ENCODE measurements around the gene EYS.
"Not testable (repeated sequence)": the region's sequence is repeated elsewhere in the genome, so short reads cannot be mapped to it uniquely, and the experiment has no call there.

EYS gene

DNA sequence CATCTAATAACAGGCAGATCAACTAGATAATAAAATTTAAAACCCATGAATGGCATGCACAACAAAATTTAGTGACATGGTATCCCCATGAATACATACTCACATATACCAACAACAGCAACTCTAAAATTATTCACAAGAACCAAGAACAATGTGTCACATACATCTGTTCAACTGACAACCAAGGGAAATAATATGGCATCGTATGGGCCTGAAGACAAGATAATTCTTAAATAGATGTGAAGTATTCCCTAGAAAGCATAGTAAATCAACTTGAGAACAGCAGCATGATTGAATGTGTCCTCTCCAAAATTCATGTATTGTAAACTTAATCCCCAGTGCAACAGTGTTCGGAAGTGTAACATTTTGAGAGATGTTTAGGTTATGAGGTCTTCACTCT lies 635.5 kb downstream of the EYS start:
- DNase-seq = no peak

DNA sequence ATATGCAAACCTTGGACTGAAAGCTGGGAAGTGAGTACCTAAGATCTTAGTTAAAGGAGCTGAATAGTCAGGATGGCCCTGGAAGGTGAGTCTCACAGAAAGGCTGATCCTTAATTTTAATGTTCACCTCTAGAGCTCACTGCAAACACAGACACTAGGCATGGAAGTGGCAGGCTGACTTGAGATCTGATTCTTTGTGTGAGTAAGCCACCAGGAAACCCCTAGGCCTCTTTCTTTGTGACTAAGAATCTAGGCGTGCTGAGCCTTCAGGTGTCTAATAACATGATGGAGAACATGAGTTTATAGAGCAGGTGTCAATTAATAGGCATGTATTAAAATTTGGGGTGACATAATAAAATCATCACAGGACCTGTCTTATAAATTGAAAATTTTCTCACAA lies 642.2 kb downstream of the EYS start:
- DNase-seq = no peak

DNA sequence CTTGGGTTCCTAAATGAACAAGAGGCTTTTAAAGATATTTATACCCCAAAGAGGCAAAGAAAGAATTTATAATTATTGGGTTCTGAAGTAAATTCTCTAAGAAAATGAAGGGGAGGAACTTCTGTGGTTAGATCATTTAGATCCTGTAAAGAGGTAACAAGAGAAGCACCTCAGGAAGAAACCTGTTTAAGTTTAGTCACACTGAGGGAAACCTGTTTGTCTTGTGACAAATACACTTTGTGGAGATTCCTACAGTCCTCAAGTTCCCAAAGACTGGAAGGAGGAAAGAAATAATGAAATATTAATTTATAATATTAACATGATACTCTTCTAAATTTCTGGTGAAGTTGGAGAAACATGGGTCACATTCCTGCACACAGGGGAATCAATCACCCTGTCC lies 647.5 kb downstream of the EYS start:
- no peak for DNase-seq

DNA sequence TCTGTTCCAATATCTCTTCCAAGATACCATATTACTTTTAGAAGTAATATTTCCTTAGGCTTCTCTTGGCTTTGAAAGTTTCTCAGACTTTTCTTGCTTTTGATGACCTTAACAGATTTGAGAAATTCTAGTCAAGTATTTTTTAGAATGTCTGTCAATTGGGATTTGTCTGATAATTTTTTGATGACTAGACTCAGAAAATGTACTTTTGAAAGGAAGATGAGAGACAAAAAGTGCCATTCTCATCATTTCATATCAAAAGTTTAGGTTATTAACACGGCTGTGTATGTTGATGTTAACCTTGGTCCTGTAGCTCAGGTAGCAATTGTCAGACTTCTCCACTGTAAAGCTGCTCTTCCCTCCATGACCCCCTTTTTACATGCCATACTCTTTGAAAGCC lies 651.5 kb downstream of the EYS start:
- no peak for DNase-seq

DNA sequence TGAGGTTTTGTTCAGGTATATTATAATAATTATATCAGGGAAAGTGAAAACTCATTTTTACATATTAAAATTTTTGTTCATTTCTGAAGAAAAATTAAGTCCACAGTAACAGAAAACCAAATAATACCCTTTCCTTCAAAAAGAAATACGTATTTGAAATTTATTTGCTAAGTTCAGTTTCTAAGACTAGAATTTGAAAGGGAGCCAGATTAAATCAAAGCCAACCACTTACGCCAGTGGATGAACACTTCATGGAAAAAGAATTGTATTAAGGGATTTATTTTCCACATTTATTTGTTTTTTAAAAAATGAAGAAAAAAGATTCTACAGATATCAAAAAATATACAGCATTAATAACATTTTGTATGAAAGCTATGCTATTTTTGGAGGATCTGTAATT lies 654.4 kb downstream of the EYS start:
- no peak for DNase-seq

DNA sequence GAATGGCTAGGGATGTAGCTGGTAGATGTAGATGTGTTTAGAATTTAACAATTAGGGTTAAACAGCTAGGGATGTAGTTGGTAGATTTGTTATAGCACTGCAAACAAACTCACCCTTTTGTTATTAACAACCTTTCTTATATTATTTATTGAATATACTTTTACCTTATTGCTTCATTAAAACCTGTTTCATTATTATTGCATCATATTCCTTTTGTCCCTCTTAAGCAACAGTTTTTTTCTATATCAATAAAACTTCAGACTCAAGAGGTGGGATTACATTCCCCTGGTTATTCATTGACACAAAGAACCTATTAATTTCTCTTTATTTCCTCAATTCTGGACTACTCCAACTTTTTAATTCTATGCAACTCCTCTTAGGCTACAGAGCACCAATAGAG lies 661.2 kb downstream of the EYS start:
- no peak for DNase-seq

DNA sequence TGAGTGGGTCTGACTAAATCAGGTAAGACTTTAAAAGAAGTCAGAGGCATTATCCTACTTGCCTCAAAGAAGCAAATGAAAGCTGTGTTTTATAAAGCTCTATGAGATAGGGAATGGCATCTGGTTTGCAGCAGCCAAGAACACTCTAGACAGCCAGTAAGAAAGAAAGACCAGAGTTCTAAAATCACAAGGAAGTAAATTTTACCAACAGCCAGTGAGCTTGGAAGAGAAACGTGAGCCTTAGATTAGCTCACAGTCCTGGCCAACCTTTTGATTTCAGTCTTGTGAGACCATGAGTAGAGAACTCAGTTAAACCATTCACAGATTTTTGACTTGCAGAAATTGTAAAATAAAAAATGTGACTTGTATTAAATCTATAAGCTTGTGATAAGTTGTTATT lies 693.0 kb downstream of the EYS start:
- no peak for DNase-seq

DNA sequence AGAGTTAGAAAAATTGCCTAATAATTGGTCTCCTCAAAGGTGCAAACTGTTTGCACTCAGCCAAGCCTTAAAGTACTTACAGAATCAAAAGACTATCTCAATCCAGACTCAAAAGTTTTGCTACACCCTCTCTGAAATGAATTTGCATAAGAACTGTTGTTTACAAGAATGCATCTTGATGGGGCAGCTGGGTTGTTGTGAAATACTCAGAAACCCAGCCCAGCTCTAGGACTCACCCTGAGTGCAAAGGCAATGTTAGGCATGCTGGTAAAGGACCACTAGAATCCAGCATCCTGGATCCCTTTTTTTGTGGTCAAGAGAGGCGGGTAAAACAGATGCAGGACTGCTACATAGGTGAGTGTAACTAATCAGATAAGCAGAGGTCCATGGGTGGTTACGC lies 700.2 kb downstream of the EYS start:
- no peak for DNase-seq

DNA sequence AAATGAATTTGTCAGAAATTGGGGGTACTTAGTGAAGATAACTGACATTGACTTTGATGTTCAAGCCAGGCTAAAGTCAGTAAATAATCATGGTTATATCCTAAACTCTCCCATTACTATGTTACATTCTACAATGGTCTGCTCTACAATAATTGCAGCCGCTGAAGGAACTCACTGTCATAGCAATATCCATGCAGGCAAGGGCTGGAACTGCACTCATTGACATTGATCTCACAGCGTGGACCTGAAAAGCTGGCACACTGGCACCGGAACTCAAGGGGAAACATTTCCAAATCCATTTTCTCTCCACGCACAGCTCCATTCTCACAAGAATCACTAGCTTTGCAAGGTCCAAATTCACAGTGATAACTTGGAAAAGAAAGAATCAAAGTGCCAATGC lies 702.7 kb downstream of the EYS start:
- no peak for DNase-seq

DNA sequence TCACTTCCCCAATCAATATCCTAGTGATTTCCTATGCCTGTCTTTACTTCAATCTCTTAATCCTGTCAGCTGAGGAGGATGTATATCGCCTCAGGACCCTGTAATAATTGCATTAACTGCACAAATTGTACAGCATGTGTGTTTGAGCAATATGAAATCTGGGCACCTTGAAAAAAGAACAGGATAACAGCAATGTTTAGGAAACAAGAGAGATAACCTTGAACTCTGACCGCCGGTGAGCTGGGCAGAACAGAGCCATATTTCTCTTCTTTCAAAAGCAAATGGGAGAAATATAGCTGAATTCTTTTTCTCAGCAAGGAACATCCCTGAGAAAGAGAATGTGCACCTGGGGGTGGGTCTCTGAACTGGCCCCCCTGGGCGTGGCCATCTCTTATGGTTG lies 704.1 kb downstream of the EYS start:
- DNase-seq = not testable (repeated sequence)

DNA sequence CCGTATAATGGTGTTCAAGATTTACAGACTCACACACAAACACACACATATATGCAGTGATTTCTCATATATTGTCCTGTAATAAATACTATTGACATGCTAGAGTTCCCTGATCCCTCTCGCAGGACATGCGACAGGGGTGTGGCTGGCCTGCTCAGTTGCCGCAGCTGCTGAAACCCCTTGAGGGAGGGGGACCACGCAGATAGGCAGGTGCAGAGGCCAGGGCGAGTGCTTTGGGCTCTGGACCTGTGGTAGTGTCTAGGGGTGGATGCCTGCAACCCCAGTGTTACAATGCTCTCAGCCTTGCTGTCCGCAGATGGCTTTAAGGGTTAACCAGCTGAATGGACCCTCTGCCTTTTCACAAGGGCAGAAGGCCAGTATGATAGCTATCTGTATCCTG lies 706.2 kb downstream of the EYS start:
- DNase-seq = no peak

DNA sequence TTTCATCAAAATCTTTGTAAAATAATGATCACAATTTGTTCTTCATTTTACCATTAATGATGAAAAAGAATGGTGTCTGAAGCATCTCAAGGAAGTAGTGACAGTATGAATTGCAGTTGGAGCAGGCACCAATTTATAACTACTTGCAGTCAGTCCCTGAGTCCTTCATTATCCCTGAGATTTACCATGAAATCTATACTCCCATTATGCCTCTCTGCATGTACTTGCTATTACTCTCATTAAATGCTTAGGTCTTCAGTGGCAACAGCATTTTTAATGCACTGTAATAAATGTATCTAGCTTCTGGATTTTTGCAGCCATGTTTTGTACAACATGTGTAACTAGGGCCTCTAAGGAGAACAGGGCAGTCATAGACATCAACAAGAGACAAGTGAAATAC lies 708.8 kb downstream of the EYS start:
- DNase-seq = no peak

DNA sequence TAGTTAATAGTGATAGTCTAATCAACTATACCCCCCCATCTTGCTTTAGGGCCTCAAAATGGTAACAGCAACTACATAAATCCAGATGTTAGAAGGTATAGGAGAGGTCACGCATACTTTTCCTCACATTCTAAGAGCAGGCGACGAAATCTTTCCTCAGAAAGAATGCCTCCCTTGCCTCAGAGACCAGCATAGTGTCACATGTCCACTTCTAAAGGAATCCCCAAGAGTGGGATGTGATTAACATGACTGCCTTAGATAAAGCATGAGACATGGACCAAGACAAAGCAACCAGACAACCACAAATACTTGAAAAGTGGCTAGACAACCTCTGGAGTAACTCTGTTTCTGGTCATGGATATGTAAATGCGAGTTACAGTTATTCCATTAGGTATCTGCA lies 710.7 kb downstream of the EYS start:
- DNase-seq = no peak

DNA sequence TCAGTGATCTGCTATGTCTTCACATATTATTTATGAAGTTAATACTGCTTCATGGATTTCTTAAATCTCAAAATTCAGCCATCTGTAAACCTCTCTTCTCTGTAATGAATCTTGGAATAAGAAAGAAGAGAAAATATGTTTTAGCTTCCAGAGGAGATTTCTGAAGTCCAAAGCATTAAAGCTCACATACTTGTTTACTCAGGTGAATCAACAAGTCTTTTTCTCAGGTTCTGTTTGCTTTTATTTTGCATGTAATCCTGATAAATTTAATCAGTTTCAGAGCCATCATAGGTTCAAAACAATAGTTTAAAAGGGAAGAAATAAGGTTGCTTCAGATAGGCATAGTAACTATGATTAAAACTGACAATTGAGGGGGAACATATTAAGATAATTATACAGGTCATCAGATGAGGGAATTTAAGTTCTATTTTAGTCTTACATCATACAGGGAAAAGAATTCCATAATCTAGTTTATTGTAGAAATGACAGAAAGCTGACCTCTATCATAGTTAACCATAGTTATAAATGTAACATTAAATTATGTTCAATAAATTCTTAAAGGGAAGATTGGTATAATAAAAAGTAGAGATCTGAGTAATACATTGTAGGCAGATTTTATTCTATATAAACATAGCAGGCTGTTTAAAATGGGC lies 716.2 kb downstream of the EYS start:
- DNase-seq = no peak

DNA sequence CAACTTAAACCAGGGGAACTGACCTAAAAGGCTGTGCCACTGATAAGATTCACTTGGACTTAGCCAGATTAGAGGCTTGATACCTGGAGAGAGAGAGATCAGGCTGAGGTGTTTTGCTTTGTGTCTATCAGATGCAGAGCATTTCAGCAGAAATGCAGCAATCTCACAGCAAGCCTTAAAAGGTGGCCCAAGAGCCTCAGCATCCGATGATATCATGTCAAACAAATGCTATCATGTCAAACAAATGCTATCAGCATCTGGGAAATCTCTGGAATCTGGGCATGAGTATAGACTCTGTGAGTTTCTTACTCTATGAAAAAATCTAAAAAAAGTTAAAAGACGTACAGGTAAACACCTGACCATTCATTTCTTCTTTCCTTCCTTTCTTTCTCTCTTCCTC lies 718.9 kb downstream of the EYS start:
- DNase-seq = no peak

DNA sequence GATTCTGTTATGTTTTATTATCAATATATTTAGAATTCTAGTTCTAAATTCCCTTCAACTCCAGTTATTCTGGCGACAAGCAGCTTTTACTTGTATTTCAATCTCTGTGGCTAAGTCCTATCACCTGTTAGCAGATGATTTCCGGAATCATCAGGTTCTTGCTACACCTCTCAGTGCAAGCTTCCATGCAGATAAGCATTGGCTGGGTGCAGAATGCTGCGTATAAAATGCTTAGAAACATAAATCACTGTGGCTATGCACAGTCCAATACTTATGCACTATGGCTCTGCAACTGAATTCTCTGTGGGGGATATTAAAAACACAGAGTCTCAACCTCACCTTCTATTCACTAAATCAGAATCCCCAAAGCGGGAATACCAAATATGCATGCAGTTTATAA lies 720.0 kb downstream of the EYS start:
- DNase-seq = no peak

DNA sequence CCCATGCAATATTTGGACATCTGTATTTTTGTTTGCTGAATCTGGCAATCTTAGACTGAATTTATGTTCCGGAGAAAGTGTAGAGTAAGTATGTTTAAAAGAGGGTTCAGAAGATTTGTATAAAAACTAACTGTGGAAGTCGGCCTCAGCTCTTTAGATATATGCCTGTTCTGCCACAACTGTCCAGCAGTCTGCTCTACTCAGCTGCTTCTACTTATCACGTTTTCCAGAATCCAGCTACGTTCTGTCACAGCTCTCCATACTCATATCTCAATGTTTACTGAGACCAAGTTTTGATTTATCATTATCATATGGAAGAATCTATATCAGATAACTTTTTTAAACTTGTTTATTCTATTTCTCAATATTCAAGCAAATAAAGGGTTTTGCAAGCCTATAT lies 721.3 kb downstream of the EYS start:
- DNase-seq = no peak

DNA sequence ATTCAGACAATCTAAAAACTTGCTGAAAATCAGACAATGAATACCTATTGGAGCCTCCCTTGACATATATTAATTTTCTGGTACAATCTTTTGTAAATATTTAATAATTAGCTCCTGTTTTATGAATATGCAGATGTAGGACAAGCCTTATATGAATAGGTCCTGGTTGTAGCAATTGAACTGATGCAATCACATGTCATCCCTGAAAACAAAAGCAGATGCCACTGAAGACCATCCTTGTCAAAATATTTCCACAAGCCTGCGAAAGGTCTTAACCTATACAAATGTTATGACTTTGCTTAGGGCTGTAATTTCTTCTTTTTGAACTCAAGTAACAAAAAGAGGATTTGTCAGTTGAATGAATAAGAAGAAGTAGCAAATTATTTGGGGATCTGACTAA lies 722.1 kb downstream of the EYS start:
- DNase-seq = no peak

DNA sequence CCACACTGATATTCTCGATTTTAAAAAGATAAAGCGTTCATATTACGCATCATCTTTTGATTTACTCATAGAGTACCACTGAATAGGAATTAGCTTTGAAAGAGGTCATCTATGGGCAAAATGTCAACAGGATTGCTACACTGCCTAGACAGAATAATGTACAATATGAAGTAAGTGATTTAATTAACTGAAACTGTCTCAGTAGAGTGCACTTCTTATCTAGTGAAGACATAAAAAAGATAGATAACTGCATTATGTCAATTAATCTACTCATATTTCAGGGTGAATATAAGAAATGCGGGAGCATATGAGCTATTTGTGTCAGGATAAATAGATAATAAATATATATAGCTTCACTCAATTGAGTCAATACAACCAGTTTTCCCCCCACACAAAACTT lies 723.9 kb downstream of the EYS start:
- no peak for DNase-seq

DNA sequence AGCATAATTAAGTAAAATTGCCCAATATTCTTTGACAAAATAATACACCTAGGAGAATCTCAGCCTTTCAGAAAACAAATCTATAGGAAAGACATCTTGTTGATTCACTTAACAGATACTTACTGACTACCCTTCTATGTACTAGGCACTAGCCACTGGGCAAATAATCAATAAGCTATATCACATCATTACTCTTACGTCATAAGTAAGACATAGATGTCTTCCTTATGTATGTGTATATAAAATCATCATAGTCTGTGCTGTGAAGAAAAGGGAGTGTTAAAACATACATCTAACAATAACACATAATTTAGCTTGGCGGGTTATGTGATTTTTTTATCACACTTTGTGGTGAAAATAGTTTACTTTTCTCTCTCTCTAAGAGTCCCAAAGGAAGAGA lies 733.9 kb downstream of the EYS start:
- DNase-seq = no peak

DNA sequence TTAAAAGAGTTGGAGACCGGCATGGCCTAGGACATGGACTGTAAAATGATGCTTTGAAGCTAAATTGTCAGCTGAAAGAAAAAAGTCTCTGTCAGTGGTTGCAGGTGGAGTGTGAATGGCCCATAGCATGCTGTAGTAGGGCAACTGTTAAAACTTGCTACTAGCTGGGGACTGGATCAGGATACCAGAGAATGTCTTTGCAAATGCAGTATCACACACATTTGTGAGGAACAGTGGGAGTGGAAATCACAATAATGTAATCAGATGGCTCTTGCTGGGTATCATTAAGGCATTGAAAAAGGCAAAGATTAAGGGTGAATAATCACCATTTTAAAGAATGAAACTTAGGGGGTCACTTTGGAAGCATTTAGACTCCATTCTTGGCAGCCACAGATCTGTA lies 737.9 kb downstream of the EYS start:
- no peak for DNase-seq

DNA sequence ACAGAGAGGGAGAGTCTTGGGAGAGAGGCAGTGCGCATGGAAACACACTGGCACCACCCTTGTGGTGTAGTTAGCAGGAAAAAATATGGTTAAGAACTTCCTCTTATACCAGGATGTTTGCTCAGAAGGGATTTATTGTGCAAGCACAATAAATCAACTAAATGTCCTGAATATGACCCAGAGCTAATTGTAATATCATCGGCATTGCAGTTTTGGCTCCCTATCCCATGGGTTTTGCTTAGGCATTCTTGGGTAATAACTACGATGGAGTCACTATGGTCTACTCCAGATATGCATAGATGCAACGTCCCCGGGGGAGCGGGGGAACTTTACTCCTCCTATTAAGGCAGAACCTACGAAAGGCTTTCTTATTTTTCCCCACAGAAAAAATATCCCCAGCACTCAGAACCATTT lies 751.6 kb downstream of the EYS start:
- no peak for DNase-seq

DNA sequence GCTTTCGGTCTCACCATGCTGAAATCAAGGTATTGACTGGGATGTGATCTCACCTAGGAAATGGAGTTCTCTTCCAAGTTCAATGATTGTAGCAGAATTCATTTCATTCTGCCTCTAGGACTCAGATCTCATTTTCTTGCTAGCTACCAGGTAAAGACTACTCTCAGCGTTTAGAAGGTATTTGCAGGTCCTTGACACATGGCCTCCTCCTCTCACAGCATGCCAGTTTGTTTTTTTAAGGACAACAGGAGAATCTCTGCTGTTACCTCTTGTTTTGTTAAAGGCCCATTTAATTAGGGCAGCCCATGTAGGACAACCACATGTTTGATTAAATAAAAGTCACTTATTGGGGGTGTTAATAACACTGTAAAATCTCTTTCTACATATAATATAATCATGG lies 757.8 kb downstream of the EYS start:
- DNase-seq = no peak

DNA sequence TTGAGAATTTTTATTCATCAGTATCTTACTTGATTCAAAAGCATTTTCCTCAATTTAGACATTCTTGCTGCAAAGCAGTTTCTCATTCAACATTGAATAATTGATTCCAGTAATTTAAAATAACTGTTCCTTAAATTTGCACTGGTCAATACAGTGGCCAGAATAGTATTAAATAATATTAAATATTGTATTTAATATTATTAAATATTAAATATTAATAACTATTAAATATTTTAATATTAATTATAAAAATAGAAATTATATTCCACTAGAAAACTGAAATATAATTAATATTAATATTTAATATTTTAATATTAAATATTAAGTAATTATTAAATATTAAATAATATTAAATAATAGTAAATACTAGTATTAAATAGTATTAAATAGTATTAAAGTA lies 758.8 kb downstream of the EYS start:
- DNase-seq = no peak

DNA sequence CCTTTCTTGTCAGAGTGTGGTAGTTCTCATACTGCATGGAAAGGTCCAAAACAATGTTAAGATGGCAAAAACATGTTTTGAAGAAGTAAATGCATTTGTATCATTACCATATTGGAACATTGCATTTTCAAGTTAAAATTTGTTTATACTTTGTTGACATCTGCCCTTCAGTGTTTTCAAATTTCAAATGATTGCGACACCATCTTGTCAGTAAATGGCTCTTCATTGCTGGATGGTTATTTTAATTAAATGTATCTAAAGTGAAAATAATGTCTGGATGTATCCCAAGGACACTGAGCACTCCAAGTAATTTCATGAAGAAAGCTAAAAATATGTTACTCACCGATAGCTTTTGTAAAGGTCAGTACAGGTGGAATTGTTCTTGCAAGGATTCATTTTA lies 761.6 kb downstream of the EYS start:
- no peak for DNase-seq

DNA sequence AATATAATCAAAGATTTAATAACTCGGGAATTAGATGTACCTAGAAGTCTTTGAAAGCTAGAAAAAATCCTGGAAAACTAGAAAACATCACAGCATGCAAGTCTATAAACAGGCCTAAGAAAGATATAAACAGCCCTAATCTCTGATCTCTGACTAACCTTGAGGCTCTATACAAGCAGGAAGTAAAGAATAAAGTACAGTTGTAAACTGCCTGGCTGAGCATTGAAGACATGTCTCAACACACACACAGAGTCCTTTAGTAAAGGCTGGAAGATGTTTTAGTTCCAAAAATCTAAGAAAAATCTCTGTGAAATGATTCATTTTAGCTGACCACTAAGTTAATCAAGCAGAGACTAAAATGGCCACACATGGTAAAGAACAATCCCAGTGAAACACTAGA lies 774.5 kb downstream of the EYS start:
- DNase-seq = no peak
